Psoas muscle (tissue), 8 donors: ENCODE data around the gene NIPAL3. TPM values are rescaled to one million over a fixed set of nuclear protein-coding genes. Genes with fewer than 3 reads are reported as not detected.

Experiments
- ATAC-seq, 4 donors: fragments of 200-7000 bp; cut with Tn5 transposase; one replicate each; pipeline ENCODE4 v1.9.1; 2020; ENCODE audit warnings: moderate library complexity in 3 of 4, mild to moderate bottlenecking in 2 of 4
- DNase-seq, 2 donors: peaks; one replicate each; pipeline ENCODE4 v3.0.0-alpha.2; 2020
- H3K27ac ChIP-seq: fragments of 200-600 bp; one replicate; pipeline ENCODE4 v1.8.0; 2022
- H3K27me3 ChIP-seq, 3 donors: fragments of 200-600 bp in 1 of 3; one replicate each; pipeline versions ENCODE4 v1.6.1 to v1.8.0; 2013 to 2022; ENCODE audit warnings: low read length in 2 of 3, mild to moderate bottlenecking in 2 of 3, moderate library complexity in 1 of 3; ENCODE audit not compliant: insufficient read depth in 3 of 3
- H3K36me3 ChIP-seq, 2 donors: fragments of 200-600 bp in 1 of 2; one replicate each; pipeline versions ENCODE4 v1.6.1 to v1.8.0; 2013 to 2022; ENCODE audit warnings: low read depth in 1 of 2, mild to moderate bottlenecking in 1 of 2, moderate library complexity in 1 of 2; ENCODE audit not compliant: insufficient read depth in 1 of 2
- H3K4me1 ChIP-seq: fragments of 200-600 bp; one replicate; pipeline ENCODE4 v1.8.0; 2022
- H3K4me3 ChIP-seq: fragments of 200-600 bp; one replicate; pipeline ENCODE4 v1.8.0; 2022; ENCODE audit warnings: mild to moderate bottlenecking
- H3K9me3 ChIP-seq: fragments of 200-600 bp; one replicate; pipeline ENCODE4 v1.8.0; 2022
- CTCF ChIP-seq: fragments of 200-600 bp; IDR thresholded peaks from one replicate; pipeline ENCODE4 v1.8.0; 2022; ENCODE audit warnings: antibody characterized with exemption
- WGBS, 3 donors: extraction: QIAGEN DNeasy Blood & Tissue Kit; methylation state at CpG; one replicate each; pipeline versions ENCODE4 v1.1.6 to v1.1.7; 2013; 5-methylcytosine and 5-hydroxymethylcytosine counted together
- intact Hi-C, 2 donors: fragments of 100-400 bp; cut with DNase I; formaldehyde crosslinking; loops; one replicate each; pipeline versions ENCODE4 v1.11.0 to v1.14.2; 2022
- polyA plus RNA-seq, 3 donors: library from polyadenylated mRNA; stranded (reverse); fragments of 200-250 nt; gene quantifications; one replicate each; pipeline ENCODE4 v1.2.3, GENCODE V29; 2013
- total RNA-seq, 4 donors: library from RNA; stranded (reverse); fragmentation: NEBNext Ultra II Directional in 2 of 4; extraction: Animal tissue kit (Norgen Biotek cat#: 25700) in 2 of 4; gene quantifications; one replicate each; pipeline versions ENCODE4 v1.2.1 to v1.2.4, GENCODE V29; 2021 to 2023
- donor health status: healthy with polysubstance abuse.
- donor health status: DM: no; HTN: no; CAD: no; lungs with moderate emphysema.
- donor health status: Bipolar disorder and iron deficiency.
- donor health status: healthy.
- donor health status: DM: yes; HTN: yes; CAD: no.
- donor health status: DM: no; HTN: no; CAD: no.
- donor health status: DM: no; HTN: no; CAD: no.
- donor health status: DM: yes; HTN: yes; CAD: no.

The NIPAL3 gene
- total and polyA plus RNA-seq, 7 donors = 1.1 to 10.9 (median 3.9) TPM

GRCh38 chr1:24411963-24412362 lies 3.6 kb upstream of the NIPAL3 start:
- DNase-seq = no peak
- WGBS, 3 donors = 80 to 82% (median 82%) methylated on average over 6 of the region's 6 CpGs
- Histone ChIP-seq H3K27me3 (peaks cover 0 to 4% (median 0%) of the 10 kb centered on the region in 3 donors), H3K4me1 (no peaks in the 10 kb centered on the region), H3K4me3 (no peak overlapping the region), H3K27ac (no peak overlapping the region), H3K9me3 (no peaks in the 10 kb centered on the region), H3K36me3 (no peaks in the 10 kb centered on the region)
- no peak for ATAC-seq
- no peak for TF ChIP-seq CTCF
- intact Hi-C loops = loop anchor here in 1 of 2 donors (10.0 kb wide), 1 partner anchor 223 kb away; no protein-coding TSS in a partner anchor

- Histone ChIP-seq H3K4me3 (no peak overlapping the region), H3K27ac (no peak overlapping the region), H3K36me3 (no peaks in the 10 kb centered on the region), H3K27me3 (peaks cover 0 to 4% (median 0%) of the 10 kb centered on the region in 3 donors), H3K4me1 (no peaks in the 10 kb centered on the region), H3K9me3 (no peaks in the 10 kb centered on the region)
- intact Hi-C loops = loop anchor here in 1 of 2 donors (10.0 kb wide), 1 partner anchor 222 kb away; no protein-coding TSS in a partner anchor
- TF ChIP-seq CTCF = no peak
- WGBS, 3 donors = 88 to 97% (median 90%) methylated on average over 1 of the region's 1 CpG
- DNase-seq (no peak), ATAC-seq (no peak)
Observed at GRCh38 chr1:24412408-24412807, 3.2 kb upstream of the NIPAL3 start.

GRCh38 chr1:24413350-24414163 lies 2.0 kb upstream of the NIPAL3 start, which contains the start of gene STPG1:
STPG1 (minus strand) TSS chr1:24413782; CDS start chr1:24401388, 12,394 bp downstream.
- no peak for TF ChIP-seq CTCF

GRCh38 chr1:24414775-24415333 lies 748 bp upstream of the NIPAL3 start:
- Histone ChIP-seq H3K4me1 (no peaks in the 10 kb centered on the region), H3K9me3 (no peaks in the 10 kb centered on the region), H3K36me3 (no peaks in the 10 kb centered on the region), H3K27ac (no peak overlapping the region), H3K4me3 (peak overlapping the region; percentile 75), H3K27me3 (peaks cover 0 to 4% (median 0%) of the 10 kb centered on the region in 3 donors)
- ATAC-seq = no peak
- intact Hi-C loops = loop anchor here in 1 of 2 donors (10.0 kb wide), 1 partner anchor 220 kb away; no protein-coding TSS in a partner anchor
- DNase-seq = no peak
- no peak for TF ChIP-seq CTCF
- WGBS, 3 donors = 70 to 77% (median 73%) methylated on average over 22 of the region's 22 CpGs

More at GRCh38 chr1:24413350-24414163, 2.0 kb upstream of the NIPAL3 start, which contains the start of gene STPG1:
- Histone ChIP-seq H3K27ac (no peak within 1 kb of the TSS), H3K36me3 (no peaks in the 10 kb centered on the region), H3K9me3 (no peaks in the 10 kb centered on the region), H3K4me3 (peak within 1 kb of the TSS; percentile 91), H3K27me3 (peaks cover 0 to 4% (median 0%) of the 10 kb centered on the region in 3 donors), H3K4me1 (no peaks in the 10 kb centered on the region)
- ATAC-seq (peak; percentile 75 to 82 (median 77)), DNase-seq (peak; percentile 68 to 85)
- intact Hi-C loops = loop anchor here in 1 of 2 donors (10.0 kb wide), 1 partner anchor 221 kb away; no protein-coding TSS in a partner anchor
- WGBS, 3 donors = 5 to 7% (median 5%) methylated on average over 48 of the region's 48 CpGs
